Spinal cord (tissue), 10 donors: ENCODE measurements around the gene PRICKLE3. TPM values are rescaled to one million over a fixed set of nuclear protein-coding genes. Genes with fewer than 3 reads are reported as not detected.

Experiments
- DNase-seq, 6 donors: peaks; one replicate each; pipeline versions ENCODE4 v3.0.0 to v3.0.0-alpha.2; 2013 to 2015; ENCODE audit warnings: low spot score in 6 of 6, low read depth in 4 of 6
- H3K27ac ChIP-seq: one replicate; pipeline ENCODE4 v1.5.1; 2013; ENCODE audit warnings: low read depth, low read length, control low read depth
- H3K27me3 ChIP-seq: one replicate; pipeline ENCODE4 v1.6.1; 2013; ENCODE audit warnings: low read length; ENCODE audit not compliant: control insufficient read depth, insufficient read depth
- H3K36me3 ChIP-seq: one replicate; pipeline ENCODE4 v1.6.1; 2013; ENCODE audit warnings: low read length; ENCODE audit not compliant: control insufficient read depth, insufficient read depth
- H3K4me1 ChIP-seq: one replicate; pipeline ENCODE4 v1.6.1; 2013; ENCODE audit warnings: low read length; ENCODE audit not compliant: control insufficient read depth, insufficient read depth
- H3K4me3 ChIP-seq: one replicate; pipeline ENCODE4 v1.5.1; 2013; ENCODE audit warnings: low read depth, low read length, control low read depth
- H3K9me3 ChIP-seq: one replicate; pipeline ENCODE4 v1.6.1; 2013; ENCODE audit warnings: low read length; ENCODE audit not compliant: control insufficient read depth, insufficient read depth
- WGBS: methylation state at CpG from one replicate; pipeline ENCODE4 v1.1.5; 2013; ENCODE audit warnings: missing lambda C conversion rate; ENCODE audit not compliant: insufficient coverage; 5-methylcytosine and 5-hydroxymethylcytosine counted together
- polyA plus RNA-seq, 2 donors: library from polyadenylated mRNA; unstranded; fragments of 120-200 nt; gene quantifications; one replicate each; pipeline ENCODE4 v1.2.1, GENCODE V29; 2013; ENCODE audit not compliant: insufficient read length in 2 of 2
- total RNA-seq, 2 donors: library from RNA; depleted of rRNA in 1 of 2; stranded (reverse); fragments of 120-200 nt in 1 of 2; fragments of >200 nt in 1 of 2; gene quantifications; one replicate each; pipeline versions ENCODE4 v1.2.3 to v1.2.4, GENCODE V29; 2013 to 2014
- donor health status: healthy.

The PRICKLE3 gene
- total and polyA plus RNA-seq, 4 donors = 1.7 to 3.1 (median 2.1) TPM

DNA sequence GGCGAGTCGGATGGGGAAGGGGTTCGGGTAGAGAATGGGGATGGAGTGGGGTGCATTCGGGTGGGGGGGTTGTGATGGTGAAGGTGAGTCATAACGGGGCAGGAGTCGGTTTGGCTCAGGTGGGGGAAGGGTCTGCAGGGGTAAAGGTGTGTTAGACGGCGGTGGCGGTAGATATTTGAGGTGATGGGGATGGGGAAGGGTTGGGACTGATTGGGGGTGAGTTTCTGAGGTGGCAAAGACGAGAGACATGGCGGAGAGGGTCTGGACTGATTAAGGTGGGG, 13.1 kb upstream of the PRICKLE3 start:
- no peak for DNase-seq
- Histone ChIP-seq H3K36me3 (peaks cover 12% of the 10 kb centered on the region), H3K9me3 (peaks cover 2% of the 10 kb centered on the region), H3K27ac (no peak overlapping the region), H3K27me3 (no peaks in the 10 kb centered on the region), H3K4me1 (peaks cover 12% of the 10 kb centered on the region), H3K4me3 (peak overlapping the region; percentile 43)
- WGBS = 36% methylated on average over 11 of the region's 11 CpGs

DNA sequence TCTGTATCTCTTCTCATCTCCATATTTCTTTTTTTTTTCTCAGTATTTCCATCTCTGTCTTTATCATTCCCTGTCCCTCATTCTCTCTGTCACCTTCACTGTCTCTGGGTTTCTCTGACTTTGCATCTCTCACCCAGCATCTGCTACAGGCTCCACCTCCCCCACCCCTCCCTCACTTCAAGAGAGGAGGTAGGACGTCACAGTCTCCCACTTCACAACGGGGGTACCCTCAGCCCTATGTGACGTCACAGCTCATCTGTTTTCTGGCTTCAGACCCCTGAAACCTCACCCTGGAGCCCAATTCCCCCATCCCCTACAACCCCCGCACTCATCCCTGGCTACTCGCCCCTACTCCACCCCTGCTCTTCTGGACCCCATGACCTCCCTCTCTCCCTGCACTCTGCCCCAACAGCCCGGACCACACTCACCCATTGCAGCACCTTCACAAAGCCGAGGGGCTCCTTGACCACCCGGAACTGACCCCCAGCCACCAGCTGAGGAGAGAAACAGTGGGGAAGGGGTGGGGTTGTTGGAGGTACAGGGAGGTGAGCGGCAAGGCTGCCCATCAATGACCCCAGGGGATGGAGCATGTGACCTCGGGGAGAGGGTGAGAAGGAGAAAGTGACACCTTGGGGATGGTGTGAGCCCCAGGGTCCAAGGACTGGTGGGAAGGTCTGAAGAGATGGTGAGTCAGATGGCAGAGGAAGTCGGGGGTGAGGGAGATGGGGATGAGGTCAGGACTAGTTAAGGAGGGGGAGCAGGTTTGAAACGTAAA, 12.6 kb upstream of the PRICKLE3 start:
- peak in 2 of 6 donors; percentile 38 to 50 for DNase-seq
- peaks cover 12% of the 10 kb centered on the region for H3K4me1 ChIP-seq
- H3K27ac ChIP-seq = no peak overlapping the region
- H3K36me3 ChIP-seq = peaks cover 17% of the 10 kb centered on the region
- H3K27me3 ChIP-seq = no peaks in the 10 kb centered on the region
- H3K9me3 ChIP-seq = no peaks in the 10 kb centered on the region
- 38% methylated on average over 8 of the region's 12 CpGs for WGBS
- peak overlapping the region; percentile 43 for H3K4me3 ChIP-seq

DNA sequence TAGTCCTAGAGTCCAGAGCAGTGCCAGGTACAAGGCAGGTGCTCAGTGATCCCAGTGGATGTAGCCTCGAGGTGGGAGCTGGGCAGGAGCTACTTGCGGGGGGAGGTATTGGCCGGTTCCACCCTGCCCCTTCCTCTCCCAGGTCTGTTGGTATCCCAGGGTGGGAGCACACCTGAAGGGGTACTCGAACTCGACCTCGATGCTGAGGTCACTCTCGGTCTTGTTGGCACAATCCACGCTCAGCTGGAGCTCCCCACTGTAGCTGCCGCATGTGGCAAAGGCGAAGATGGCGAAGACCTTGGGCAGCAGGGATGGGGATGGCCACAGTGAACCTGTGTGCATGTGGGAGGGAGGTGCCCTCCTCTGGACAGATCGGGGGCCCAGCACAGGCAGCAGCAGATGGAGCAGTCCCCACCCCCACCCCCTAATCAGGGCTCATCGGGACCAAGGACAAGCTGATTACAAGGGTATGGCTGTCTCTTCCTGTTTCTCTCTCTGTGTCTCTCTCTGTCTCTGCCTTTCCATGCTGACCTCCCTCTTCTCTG, 11.4 kb upstream of the PRICKLE3 start:
- Histone ChIP-seq H3K27ac (no peak overlapping the region), H3K4me3 (no peak overlapping the region), H3K9me3 (no peaks in the 10 kb centered on the region), H3K27me3 (no peaks in the 10 kb centered on the region), H3K36me3 (peaks cover 17% of the 10 kb centered on the region), H3K4me1 (peaks cover 12% of the 10 kb centered on the region)
- no peak for DNase-seq
- 78% methylated on average over 12 of the region's 13 CpGs for WGBS

DNA sequence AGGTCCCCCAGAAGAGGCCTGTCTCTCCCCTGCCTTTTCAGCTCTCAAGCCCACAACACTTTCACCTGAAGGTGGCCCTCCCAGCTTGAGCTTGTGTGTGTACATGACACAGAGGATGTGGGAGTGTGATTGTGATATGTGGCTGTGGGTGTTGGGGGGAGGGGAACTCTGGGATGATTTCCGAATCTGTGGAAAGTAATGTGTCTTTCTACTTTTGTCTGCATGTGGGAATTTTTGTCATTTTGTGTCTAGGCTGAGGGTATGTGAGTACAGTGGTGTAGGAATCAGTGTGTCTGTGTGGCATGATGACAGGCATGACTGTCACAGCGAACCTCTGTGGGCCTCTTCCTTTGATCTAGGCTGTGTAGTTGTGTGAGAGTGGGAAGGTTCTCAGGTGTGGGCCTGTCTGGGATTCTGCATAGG, 7.4 kb upstream of the PRICKLE3 start:
- no peaks in the 10 kb centered on the region for H3K9me3 ChIP-seq
- 70% methylated on average over 2 of the region's 2 CpGs for WGBS

DNA sequence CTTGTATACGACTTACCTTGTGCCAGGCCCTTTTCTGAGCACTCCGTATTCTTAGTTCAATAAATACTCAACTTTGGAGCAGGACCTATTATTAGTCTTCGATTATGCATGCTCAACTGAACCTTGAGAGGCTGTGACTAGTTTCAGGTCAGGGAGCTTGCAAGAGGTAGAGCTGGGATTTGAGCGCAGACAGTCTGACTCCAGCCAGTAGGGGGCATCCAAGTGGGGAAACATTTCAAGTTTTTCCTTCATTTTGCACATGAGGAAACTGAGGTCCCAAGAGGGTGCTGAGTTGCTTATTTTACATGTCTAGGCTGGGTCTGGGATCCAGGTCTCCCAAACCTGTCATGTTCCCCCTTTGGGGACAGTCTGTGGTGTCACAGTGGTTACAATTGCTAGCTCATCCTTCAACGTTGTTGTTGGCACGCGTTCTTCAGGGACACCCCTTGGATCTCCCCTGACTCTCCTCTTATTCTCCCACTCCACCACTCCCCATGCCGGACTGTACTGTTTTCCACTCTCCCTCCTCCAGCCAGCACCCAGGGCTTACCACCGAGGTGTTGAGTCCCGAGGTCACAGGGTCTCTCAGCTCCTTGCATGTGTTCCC, 6.7 kb upstream of the PRICKLE3 start:
- Histone ChIP-seq H3K4me3 (no peak overlapping the region), H3K27me3 (no peaks in the 10 kb centered on the region), H3K4me1 (no peaks in the 10 kb centered on the region), H3K36me3 (peaks cover 20% of the 10 kb centered on the region), H3K9me3 (no peaks in the 10 kb centered on the region), H3K27ac (no peak overlapping the region)
- WGBS = 61% methylated on average over 10 of the region's 10 CpGs
- DNase-seq = peak in 2 of 6 donors; percentile 40 to 62

More for the DNA sequence above, 7.4 kb upstream of the PRICKLE3 start:
- Histone ChIP-seq H3K4me1 (peaks cover under 1% of the 10 kb centered on the region), H3K4me3 (no peak overlapping the region), H3K36me3 (peaks cover 19% of the 10 kb centered on the region), H3K27ac (no peak overlapping the region), H3K27me3 (no peaks in the 10 kb centered on the region)
- no peak for DNase-seq

DNA sequence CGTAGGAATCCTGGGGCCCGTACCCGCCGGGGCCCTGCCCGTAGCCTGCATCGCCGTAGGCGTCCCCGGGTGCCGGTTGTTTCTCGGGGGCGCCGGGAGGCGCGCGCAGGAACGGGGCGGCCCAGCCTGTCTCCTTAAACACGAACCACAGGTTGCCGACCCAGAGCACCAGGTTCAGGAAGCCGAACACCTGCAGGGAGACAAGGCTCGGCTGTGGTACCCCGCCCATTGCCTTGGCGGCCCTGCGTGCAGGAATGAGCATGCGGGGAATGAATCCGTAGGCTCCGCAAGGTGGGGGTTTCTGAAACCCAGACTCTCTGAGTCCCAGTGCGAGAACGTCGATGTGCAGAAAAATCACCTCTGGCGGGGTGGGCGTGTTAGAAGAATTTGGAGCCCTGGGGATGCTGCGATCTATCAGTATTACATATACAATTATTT, 5.4 kb upstream of the PRICKLE3 start:
- 31% methylated on average over 28 of the region's 34 CpGs for WGBS
- Histone ChIP-seq H3K27me3 (no peaks in the 10 kb centered on the region), H3K36me3 (peaks cover 15% of the 10 kb centered on the region), H3K4me1 (peaks cover 7% of the 10 kb centered on the region), H3K4me3 (peak overlapping the region; percentile 53), H3K27ac (peak overlapping the region; percentile 82), H3K9me3 (no peaks in the 10 kb centered on the region)
- DNase-seq = no peak

DNA sequence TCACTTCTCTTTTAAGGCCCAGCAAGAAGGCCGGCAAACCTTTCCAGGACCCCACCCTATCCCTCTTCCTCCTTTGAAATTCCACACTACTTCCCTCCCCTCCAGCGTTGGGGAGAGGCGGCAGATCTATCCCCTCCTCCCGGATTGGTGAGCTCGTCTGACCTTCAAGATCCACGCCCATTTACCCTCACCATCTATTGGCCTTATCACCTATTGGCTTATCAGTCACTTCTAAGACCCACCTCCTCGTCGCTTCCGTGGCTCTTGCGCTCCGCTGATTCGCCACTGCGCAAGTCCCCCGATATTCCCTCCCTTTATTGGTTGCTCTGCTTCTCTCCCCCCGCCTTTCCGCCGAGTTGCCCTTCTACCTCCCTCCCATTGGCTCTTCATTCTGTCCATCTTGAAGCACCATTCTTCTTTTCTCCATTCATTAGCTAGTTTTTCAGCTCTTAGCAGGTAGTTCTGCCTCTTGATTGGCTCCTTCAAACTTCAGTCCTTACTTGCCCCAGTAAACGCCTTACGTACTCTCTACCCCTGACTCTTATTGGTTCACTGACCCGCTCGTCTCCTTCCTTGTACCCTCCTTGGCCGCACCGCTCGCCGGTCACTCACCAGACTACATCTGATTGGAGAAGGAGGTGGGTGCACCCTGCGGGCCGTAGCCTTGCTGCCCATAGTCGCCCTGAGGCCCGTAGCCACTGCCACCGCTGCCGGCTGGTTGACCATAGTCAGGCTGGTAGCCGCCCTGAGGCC, 4.8 kb upstream of the PRICKLE3 start:
- peaks cover 17% of the 10 kb centered on the region for H3K36me3 ChIP-seq
- H3K4me3 ChIP-seq = peak overlapping the region; percentile 53
- no peaks in the 10 kb centered on the region for H3K27me3 ChIP-seq
- peak overlapping the region; percentile 82 for H3K27ac ChIP-seq
- DNase-seq = peak; percentile 80 to 99 (median 87)
- no peaks in the 10 kb centered on the region for H3K9me3 ChIP-seq
- 39% methylated on average over 29 of the region's 32 CpGs for WGBS
- peaks cover 13% of the 10 kb centered on the region for H3K4me1 ChIP-seq

DNA sequence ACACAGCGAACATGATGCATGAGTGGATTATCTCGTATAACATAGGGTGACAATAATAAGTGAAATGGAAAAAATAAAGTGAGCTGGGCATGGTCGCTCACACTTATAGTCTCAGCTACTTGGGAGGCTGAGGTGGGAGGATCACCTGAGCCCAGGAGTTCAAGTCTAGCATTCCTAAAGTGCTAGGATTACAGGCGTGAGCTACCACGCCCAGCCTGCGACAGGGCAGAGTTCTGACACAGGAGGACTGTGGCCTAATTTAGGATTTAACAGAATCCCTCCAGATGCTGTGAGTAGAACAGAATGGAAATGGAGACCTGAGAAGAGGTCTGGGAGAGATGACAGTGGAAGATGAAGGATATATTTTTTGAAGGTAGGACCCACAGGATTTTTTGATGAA, 3.4 kb upstream of the PRICKLE3 start:
- Histone ChIP-seq H3K4me3 (no peak overlapping the region), H3K36me3 (peaks cover 12% of the 10 kb centered on the region), H3K4me1 (peaks cover 24% of the 10 kb centered on the region), H3K27ac (no peak overlapping the region), H3K27me3 (no peaks in the 10 kb centered on the region), H3K9me3 (no peaks in the 10 kb centered on the region)
- 78% methylated on average over 6 of the region's 6 CpGs for WGBS
- no peak for DNase-seq

DNA sequence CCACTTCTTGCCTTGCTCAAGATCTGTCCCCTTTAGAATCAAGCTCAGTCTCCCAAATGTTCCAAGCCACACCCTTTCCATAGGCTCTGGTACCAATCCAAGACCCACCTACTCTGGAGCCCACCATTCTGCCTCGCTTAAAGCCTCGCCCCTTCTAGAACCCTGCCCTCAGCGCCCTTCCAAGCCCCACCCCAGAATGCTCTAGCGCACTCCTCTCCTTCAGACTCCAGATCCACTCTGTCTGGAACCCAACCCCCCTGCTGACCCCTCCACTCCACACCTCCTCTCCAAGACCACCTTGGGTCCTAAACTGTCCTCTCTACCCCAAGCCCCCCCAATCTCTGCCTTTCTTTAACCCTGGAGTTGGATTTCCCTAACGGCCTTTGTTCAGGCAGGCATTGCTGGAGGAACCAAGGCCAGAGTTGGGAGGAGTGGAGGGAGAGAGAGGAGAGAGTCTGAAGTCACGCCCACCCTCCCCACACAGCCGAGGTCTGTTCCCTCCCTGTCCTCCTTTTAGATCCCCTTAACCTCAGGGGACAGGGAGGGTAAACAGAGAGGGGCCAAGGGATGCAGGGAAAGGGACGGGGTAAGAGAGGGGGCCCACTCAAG, 2.4 kb upstream of the PRICKLE3 start:
- Histone ChIP-seq H3K4me1 (peaks cover 32% of the 10 kb centered on the region), H3K36me3 (peaks cover 8% of the 10 kb centered on the region), H3K27me3 (no peaks in the 10 kb centered on the region), H3K27ac (no peak overlapping the region), H3K9me3 (no peaks in the 10 kb centered on the region), H3K4me3 (no peak overlapping the region)
- no peak for DNase-seq
- WGBS = 83% methylated on average over 4 of the region's 8 CpGs
